Stimulated activated CD4-positive, alpha-beta T cell treated with anti-CD3 and anti-CD28 coated beads, TNF-alpha, amount 100 ng/mL, for 4 hours (primary cell): Measurements from ENCODE around the gene TBC1D22A.

Experiments used
- DNase-seq, 3 experiments: peaks; one replicate each; pipeline ENCODE4 v3.0.0-alpha.2; 2020; ENCODE audit warnings: low read depth in 3 of 3

Gene TBC1D22A

DNA sequence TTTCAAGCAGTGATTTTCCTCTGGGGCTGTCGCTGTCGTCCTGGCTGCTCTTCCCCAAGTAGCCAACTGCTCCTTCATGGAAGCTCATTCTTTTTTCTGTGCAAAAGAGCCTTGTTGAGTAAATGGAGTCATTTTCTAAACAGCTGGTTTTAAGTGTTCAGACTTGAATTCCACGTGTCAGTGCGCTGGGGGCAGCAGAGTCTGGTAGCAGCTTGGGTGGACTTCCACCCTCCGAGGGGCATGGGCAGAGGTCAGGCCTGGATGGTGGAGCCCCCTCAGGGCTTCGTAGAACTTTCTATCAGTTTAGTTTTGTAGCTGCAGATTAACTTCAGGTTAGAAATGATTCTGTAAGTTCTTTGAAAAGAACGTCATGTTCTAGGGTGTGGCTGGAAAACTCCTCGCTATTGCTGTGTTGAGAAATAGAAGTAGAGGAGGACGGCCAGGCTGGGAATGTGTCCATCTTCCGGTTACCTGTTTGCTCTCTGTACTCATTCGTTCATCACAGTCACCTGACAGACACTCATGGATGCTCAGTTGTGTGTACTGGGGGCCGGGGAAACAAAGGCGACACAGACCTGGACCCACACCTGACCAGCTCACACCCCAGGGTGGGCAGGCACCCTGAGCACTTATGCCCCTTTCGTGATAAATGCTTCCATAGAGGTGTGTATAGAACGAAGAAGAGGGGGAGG, 270.7 kb downstream of the TBC1D22A start:
- no peak for DNase-seq

DNA sequence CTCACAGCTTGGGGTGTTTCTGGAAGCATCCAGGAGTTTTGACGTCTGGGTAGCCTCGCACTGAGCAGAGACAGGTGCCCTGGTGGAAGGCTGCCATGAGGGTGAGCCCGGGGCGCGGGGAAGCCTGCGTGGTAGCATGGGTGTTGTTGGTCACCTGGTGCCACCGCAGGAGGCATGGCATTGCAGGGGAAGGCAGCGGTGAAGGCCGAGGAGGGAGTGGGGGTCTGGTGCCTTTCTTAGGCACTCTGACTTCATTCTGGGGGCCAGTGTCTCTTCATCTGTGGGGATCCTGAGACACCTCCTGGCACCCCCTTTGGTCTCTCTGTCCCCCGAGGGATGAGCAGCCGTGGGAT, 271.2 kb downstream of the TBC1D22A start:
- no peak for DNase-seq

DNA sequence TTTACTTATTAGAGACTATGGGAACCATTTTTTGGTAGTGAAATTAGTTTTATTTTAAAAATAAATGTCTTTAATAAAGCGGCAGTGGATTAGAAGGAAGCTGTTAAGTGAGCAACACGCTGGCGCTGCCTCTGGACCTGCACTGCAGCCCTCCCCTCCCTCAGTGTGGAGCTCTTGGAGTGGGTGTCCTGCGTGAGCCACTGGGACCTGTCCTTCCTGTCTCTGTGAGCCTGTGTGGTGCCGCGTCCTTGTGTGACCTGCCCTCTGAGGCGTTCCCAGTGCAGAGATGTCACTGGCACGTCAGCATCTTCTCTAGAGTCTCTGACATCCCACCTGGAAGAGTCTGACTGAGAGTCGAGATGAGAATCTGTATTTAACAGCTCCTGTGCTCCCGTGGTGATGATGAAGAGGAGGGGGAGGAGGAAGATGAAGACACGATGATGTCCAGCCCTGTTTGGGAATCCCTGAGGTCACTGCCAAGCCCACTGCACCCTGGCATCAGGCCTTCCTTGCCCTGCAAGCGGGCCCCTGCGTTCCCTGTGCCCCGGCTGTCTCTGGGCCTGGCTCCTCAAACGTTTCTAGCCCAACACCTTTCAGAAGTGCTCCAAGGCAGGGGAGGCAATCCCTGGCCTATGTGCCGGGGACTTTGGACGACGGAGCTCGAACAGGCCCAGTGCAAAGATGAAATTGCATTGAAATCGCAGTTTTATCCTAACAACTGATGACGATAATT, 271.8 kb downstream of the TBC1D22A start:
- DNase-seq = no peak

DNA sequence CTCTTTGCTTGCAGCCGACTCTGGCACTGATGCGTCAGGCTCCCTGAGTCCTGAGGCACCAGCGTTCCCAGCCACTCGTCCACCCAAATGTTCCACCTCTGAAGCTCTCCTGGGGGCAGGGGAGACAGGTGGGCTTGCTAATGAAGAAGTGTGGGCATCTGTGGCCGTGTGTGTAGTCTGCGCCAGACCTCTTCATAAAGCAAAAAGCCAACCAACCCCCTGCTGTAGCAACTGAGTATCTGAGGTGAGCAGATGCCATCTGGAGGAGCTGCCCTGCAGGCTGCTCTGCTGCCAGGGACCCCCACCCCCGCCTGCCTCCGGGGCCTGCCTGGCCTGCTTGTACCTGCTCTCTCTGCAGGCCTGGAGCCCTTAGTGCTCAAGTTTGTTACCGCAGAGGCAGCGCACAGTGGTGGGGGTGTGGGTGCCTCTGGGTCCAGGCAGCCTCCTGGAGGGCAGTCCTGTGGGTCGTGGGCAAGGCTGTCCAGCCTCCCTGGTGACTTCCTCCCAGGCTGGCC, 272.5 kb downstream of the TBC1D22A start:
- no peak for DNase-seq

DNA sequence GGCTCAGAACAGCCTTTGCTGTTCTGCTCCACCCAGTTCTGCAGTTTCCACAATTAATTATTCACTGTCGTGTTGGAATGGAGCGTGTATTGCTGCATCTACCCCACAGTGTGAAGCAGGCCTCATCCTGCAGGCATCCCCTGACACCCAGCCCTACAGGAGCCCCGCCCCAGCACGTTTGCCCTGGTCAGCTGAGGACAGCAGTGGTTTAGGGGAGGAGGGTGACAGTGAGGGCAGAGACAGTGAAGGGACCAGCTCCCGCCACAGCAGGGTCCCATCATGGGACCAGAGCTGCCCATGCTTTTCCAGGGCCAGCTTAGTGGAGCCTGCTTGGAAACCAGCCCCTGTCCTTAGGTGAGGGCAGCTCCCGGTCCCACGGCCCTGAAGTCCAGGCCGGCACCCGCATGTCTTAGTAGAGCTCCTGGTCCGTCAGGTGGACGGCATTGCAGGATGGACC, 273.0 kb downstream of the TBC1D22A start:
- DNase-seq = no peak

DNA sequence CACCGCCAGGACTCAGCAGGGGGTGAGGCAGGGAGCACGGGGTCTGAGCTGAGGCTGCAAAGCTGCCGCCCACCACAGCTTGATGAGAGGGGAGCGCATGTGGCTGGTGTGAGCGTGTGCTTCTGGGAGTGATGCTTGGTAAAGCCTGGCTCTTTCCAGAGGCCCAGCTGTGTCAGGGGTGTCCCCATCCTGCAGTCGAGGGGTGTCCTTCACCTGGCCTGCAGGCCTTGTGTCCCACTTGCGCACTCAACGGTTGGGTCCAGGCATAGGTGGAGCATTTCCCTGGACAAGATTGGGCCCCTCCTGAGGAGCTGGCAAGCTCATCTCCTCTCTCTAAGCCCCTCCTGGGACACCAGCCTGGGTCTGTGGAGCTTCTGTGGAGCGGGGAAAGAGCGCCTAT, 273.9 kb downstream of the TBC1D22A start:
- DNase-seq = no peak

DNA sequence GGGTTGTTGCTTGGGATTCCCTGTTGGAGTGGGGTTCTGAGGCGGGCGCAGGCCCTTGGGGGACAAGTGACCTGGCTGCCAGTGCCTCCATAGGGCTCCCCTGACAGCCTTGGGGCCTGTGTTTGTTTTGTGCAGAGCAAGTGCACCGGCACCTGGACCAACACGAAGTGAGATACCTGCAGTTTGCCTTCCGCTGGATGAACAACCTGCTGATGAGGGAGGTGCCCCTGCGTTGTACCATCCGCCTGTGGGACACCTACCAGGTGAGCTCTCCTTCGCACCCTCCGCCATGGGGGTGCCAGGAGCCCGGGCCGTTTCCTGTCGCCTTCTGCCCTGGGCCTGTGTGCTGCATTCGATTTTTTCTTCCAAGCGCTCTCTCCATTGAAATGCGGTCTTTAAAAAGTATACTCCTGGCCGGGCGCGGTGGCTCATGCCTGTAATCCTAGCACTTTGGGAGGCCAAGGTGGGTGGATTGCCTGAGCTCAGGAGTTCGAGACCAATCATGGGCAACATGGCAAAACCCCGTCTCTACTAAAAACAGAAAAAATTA, 274.6 kb downstream of the TBC1D22A start:
- no peak for DNase-seq

DNA sequence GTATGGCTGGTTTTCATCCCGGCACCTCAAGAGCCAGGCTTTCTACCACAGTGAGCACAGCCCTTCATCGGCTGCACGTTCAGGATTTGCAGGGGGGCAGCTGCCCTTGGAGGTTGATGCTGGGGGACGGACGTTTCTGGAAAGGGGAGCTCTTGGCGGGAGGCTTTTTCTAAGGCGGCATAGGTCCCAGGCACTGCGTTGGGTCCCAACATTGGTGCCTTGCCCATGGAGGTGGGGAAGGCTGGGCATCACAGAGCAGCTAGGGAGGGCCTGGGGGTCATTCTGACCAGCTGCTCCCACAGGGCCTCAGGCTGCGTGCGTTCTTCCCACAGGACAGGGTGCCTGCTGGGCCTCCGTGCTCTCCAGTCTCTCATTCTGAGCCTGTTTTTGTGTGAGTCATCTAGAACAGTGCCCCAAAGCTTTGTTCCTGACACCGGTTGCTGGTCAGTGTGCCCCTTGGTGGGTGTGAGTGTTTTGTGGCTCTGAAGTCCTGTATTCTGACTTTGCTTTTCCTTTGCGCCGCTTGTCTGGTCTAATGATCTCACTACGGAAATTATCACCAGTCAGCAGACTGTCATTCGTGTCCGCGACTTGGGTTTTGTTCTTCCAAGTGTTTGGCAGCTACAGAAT, 275.9 kb downstream of the TBC1D22A start:
- DNase-seq = no peak

DNA sequence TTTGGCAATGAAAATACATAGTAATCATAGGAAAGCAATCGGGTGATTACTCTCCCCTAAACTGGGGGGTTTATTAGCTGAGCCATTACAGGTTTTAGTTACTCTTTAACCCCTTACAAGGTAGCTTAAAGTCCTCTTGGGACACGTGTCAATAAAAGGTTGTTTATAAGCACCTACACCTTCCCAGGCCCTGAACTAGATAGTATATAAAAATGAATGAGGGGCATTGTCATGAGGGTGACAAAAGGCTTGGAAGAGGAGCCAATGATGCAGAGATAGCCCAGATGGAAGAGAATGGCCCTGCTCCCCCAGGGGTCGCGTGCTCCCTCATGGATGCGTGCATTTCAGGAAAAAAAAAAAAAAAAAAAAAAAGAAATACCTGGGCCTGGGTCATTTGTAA, 276.9 kb downstream of the TBC1D22A start:
- DNase-seq = no peak

DNA sequence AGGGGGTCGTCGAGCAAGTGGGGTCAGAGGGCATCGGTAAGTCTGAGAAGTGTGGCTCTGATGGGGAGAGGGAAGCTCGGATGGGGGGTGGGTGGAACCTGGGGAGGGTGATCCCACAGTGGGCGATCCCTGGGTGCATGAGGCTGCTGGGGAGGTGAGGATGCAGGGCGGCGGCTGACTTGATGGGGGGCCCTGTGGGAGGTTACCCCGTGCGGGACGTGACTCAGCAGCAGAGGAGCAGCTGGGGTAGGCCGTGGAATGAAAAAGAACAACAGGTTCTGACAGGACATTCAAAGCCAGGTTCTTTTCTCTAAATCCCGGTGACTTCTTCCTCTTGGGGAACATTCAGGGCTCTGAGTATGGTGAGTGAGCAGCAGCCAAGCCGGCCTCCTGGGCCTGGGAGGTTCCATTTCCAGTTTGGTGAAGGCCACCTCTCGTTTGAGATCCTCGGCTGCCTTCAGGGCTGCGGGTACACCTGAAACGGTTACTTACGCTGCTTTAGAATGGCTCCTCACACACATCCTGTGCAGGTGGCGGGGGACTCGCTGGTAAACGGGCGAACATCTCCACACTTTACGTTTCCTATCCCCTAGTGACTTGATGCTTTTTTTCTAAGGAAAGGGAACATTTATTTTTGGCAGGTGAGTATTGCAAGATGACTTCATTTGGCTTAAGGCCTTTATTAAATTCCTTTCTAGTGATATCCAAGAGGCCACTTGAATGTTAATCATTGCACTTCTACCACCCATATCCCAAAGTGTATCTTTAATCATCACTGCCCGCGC, 278.2 kb downstream of the TBC1D22A start:
- DNase-seq = no peak

DNA sequence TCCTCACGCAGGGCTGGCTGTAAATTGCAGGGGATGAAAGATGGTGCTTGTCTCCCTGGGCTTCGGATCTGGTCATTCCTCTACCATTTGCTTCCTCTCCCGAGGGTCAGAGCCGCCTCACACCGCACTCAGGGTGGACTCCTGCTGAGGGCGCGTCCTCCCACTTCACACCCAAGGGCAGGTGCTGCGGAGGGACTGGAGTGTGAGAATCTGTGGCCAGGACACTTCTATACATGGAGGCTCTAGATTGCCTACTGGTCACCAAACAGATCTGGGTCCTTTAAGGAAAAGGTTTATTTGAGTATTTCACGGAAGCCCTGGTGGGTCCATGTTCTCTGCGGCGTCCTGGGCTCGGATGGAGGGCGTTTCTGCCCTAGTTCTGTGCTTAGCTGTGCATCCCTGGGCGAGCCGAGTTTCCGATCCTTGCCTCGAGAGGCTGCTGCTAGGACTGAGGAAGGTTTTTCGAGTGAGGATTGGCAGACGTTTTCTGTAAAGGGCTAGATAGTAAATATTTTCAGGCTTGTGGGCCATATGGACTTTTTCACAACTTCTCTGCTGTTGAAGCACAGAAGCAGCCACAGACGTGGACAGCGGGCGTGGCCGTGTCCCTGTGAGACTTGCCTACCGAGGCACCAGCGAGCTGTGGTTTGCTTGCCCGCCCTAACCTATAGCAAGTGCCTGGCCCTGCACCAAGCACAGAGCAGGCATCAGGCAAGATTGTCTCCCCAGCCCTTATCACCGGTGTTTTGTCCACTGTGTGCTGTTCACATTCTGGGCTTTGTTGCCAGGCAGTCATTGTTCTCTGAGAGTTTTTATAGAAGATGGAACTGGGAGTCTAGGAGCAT, 279.0 kb downstream of the TBC1D22A start:
- no peak for DNase-seq

DNA sequence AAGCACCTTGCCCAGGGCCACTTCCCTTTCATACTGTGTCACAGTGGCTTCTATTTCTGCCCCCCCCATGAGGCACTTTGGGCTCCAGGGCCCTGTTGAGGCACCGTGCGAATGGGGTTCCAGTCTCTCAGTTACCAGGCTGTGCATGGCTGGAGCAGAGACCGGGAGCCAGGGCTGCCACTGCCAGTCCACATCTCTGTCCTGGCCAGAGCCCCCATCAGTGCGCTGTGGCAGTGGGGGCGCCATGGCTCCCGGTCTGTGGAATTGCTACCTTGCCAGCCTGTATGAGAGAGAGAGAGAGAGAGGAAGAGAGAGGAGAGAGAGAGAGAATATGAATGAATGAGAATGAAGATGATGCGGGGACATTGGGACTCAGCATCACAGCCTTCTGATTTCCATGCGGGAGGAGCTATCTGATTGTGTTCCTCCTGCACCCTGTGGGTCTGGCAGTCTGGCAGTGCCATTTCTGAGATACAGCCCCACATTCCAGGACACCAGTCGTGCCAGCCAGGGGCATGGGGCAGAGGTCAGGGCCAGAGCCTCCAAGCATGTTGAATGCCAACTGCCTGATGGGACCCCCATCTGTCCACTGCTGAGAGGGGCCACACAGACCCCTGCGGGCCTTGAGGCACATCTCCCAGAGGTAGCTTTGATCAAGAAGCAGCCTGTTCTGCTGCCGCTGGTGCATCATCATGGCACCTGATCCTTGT, 279.8 kb downstream of the TBC1D22A start:
- no peak for DNase-seq

DNA sequence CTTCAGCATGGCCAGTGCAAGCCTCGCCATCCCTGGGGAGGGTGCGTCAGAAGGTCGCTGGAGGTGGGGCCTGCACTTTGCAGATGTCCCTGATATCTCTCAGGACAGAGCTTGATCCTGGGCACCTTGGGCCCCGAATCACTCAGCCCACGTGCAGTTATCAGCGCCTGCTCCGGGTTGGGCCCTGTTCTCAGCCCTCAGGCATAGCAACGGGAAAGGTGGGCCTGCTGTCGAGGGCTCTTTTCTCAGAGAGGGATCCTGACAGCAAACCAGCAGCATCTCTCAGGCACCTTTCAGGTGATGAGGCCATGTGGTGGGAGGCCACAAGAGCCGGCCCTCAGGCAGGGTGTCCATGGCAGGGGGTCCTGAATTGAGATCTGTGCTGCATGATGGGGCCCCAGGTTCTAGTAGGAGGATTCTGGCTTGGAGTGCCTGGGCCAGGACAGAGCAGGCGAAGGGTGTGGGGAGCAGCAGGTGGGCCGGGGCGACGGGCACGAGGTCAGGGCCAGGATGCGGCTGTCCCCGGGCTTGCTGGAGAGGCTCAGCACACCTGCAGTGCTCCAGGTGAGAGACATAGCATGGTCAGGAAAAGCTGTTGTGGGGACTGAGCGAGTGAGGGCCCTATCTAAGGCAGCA, 280.5 kb downstream of the TBC1D22A start:
- no peak for DNase-seq

DNA sequence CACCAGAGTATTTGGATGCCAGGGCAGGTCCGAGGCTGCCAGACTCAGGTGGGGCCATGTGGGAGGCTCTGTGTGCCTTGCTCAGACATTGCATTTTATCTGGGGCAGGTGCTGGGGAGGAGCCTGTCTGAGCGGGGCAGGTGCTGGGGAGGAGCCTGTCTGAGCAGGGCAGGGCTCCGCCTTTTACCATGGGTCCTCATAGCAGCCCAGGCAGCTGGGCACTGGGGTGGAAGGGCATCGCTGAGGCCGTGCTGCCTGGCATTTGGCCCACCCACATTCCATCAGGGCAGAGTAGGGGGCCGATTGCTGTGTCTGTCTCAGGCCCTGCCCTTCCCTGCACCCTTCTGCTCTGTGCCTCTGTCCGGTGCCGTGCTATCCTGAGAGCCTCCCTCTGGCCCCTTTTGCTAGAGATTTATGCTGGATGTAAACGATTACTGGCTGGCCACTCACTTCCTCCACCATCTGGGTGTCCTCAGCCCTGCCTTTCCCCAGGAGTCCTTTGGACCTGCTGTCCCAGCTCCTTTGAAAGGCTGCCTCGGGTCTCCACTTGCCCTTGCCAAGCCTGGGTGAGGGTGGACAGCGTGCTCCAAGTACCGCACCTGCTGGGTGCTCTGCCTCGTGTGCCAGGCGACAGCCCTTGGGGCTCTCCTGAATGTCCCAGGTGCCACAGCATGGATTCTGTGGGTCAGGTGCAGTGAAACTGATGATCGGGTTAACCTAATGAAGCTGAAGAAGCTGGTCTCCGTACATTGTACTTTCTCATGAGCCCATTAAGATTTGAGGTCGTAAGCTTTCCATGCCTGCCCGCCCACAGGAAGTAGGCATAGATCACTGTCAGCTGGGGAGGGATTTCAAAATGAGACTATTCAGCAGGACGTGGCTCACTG, 281.6 kb downstream of the TBC1D22A start:
- no peak for DNase-seq

DNA sequence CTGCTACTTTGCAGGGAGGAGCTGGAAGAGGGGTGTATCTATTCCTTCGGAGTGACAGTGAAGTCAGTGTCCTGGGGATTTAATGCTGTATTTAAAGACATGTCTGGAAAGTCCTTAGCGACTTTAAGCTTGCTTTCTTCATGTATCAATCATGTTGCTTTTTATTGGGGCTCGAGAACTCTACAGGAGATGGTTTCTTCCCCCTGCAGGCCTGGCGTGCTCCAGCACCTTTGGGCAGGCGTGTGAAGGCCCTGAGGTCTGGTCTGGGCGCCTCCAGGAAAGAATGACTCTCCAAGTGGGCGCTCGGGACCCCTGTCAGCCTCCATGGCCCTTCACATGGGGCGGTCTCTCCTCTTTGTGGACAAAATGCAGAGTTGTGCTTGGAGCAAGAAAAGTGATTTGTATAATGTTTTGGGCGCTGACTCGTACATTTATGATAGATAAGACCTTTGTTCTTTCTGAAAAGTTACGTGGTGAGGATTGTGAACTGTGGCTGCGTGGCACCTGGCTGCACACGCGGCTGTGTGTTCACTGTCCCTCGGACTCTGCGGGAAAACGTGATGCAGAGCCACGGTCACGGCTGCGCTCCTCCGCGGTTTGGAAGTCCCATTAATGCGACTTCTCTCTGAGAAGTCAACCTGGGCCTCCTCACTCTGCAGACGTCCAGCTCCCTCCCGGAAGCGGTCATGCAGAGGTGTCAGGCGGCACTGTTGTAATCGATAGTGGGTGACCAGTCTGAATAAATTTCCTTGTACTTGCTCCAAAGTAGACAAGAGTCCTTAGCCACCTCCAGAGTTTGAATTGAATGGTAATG, 282.5 kb downstream of the TBC1D22A start:
- DNase-seq = no peak

DNA sequence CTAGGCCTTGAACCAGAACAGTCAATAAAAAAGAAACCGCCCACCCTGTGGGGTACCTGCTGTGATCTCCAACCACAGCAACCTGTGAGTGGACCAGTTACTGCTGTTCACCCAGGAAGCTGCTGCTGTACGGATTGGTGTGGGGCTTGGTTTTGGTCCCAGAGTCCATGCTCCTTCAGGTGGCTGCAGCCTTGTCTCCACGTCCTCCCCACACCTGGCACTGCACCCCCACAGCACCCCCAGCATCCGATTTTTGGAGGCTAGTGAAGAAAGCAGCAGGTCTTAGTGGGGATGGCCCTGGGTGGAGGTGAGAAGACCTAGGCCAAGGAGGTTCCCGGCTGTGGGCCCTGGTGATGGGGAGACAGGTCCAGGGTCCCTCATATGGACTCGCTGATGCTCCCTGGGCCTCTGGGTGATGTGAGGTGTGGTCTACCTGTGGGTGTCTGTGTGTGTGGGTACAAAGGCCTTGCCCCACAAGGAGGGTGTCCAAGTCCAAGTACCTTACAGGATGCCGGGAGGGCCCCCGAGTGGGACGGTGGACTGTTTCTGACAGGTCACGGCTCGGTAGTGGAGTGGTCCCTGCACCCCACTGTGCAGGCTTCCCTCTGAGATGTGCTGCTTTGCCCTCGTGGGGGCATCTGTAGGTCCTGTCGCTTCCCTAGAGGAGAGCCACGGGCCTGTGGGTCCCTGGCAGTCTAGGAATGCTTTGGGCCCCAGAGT, 283.4 kb downstream of the TBC1D22A start:
- DNase-seq = no peak

DNA sequence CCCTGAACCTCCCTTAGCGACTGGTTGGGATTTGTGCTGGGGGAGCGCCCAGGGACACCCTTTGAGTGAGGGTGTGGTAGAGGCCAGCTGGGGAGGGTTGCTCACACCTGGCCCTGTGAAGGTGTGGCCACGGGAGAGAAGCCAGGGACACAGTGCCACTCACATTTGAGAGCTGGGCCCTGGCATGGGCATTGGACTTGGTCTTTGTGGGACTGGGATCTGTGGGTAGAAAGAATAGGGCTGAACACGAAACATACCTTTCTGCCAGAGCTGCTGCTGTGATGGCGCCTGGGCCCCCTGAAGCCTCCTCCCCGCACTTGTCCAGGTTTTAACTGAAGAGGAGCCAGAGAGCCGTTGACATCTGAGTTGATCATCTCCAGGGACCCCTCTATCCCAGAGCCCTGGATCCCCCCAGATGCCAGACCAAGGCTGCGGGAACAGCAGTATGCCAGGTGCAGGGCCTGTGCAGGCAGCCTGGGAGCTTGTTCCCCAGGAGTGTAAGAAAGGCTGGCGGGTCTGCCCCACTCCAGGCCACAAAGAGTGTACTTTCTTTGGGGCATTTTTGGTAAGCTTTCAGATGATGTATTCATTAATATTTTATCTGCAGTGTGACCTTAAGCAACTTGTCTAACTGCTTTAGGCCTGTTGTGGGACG, 284.1 kb downstream of the TBC1D22A start:
- no peak for DNase-seq
